ENCODE results near the gene SNX24. TPM values are rescaled to one million over a fixed set of nuclear protein-coding genes. Genes with fewer than 3 reads are reported as not detected.

The SNX24 gene
- total and polyA plus RNA-seq, 2 of the 4 experiments (the other 2 are of a cell fraction) = 13.8 to 15.0 TPM

GRCh38 chr5:122941737-122942136, 96.3 kb downstream of the SNX24 start:
- no CpG with 5 or more reads among the region's 2 CpGs for WGBS, 2 experiments (ENCODE audit: extremely low coverage in 2 of 2, insufficient read length in 1 of 2)
- H2BK20ac ChIP-seq (ENCODE audit: low read depth, low read length) = no peak overlapping the region
- no peak for ATAC-seq (ENCODE audit: low read depth)

More at GRCh38 chr5:122941737-122942136, 96.3 kb downstream of the SNX24 start:
- TF ChIP-seq BHLHE40 (IDR thresholded peaks at IDR 0.05; ENCODE audit: low read depth, low read length) (no peak), FOS (IDR thresholded peaks at IDR 0.05; ENCODE audit: low read depth, low read length) (no peak), CTCF (conservative IDR thresholded peaks at IDR 0.05; ENCODE audit: low read depth, low read length) (no peak), POLR2A (IDR thresholded peaks at IDR 0.05; ENCODE audit: low read depth, low read length) (no peak), USF2 (IDR thresholded peaks at IDR 0.05; ENCODE audit: low read depth, low read length) (no peak), RFX5 (IDR thresholded peaks at IDR 0.05; ENCODE audit: low read depth, low read length) (no peak), RCOR1 (IDR thresholded peaks at IDR 0.05; ENCODE audit: insufficient replicate concordance, low read length) (no peak), MXI1 (IDR thresholded peaks at IDR 0.05; ENCODE audit: borderline replicate concordance, low read depth, low read length) (no peak), CEBPB (IDR thresholded peaks at IDR 0.05; ENCODE audit: low read depth, low read length) (no peak)
- Histone ChIP-seq H2AK9ac (replicated peaks; ENCODE audit: low read depth, low read length, poor library complexity) (no peak overlapping the region), H2AK5ac (ENCODE audit: low read depth, low read length) (no peak overlapping the region), H3K9ac (ENCODE audit: low read depth, low read length) (no peak overlapping the region), H3K4ac (ENCODE audit: low read depth, low read length) (no peak overlapping the region), H3K9me3 (ENCODE audit: control insufficient read depth, insufficient read depth, low read length) (no peaks in the 10 kb centered on the region), H2AFZ (replicated peaks; ENCODE audit: low read length, poor library complexity) (no peak overlapping the region), H3K4me1 (ENCODE audit: control insufficient read depth, insufficient read depth, low read length) (no peaks in the 10 kb centered on the region; the same call in 1 of the 2 replicates), H3K36me3 (ENCODE audit: control insufficient read depth, insufficient read depth, low read length) (peaks cover 2% of the 10 kb centered on the region; the same call in 1 of the 2 replicates), H2BK120ac (ENCODE audit: low read depth, low read length) (no peak overlapping the region), H2BK15ac (ENCODE audit: low read depth, low read length) (no peak overlapping the region), H4K5ac (ENCODE audit: low read depth, low read length) (no peak overlapping the region), H2BK5ac (ENCODE audit: low read depth, low read length, poor library complexity, severe bottlenecking) (no peak overlapping the region), H4K20me1 (ENCODE audit: insufficient read depth, low read length) (no peaks in the 10 kb centered on the region), H3K23ac (ENCODE audit: low read depth, low read length) (no peak overlapping the region), H3K56ac (ENCODE audit: extremely low read depth, insufficient read depth, low read length) (no peak overlapping the region), H3K27me3 (ENCODE audit: control insufficient read depth, insufficient read depth, low read length) (no peaks in the 10 kb centered on the region), H3K14ac (replicated peaks; ENCODE audit: low read depth, low read length) (no peak overlapping the region), H3K4me2 (ENCODE audit: low read depth, low read length) (no peak overlapping the region), H3K27ac (ENCODE audit: insufficient read depth, low read length) (no peak overlapping the region), H3K9me1 (ENCODE audit: insufficient read depth, low read length) (0 out of 2 replicates have a peak, but pooled peaks cover 3% of the 10 kb centered on the region), H3K79me1 (ENCODE audit: low read depth in 1 of 2, low read length in 2 of 2) (no peaks in the 10 kb centered on the region; a peak in 2 of 4 replicates), H3K4me3 (ENCODE audit: insufficient read depth, low read depth, low read length) (no peak overlapping the region), H4K8ac (ENCODE audit: low read depth in 2 of 2, low read length in 2 of 2) (no peak overlapping the region), H3K18ac (ENCODE audit: low read depth, low read length) (no peak overlapping the region), H4K91ac (ENCODE audit: insufficient read depth, low read depth, low read length) (no peak overlapping the region)
- dilution Hi-C loops (cut with HindIII; ENCODE audit: low sequenced_read_pairs, unreplicated experiment) (no loop called here), intact Hi-C loops (cut with micrococcal nuclease) (no loop called here), in situ Hi-C loops (cut with MboI; ENCODE audit: low sequenced_read_pairs) (no loop called here)
- CTCF ChIA-PET = interaction anchor here (0.8 kb wide), 1 partner anchor 16 kb away, joined by 3 read pairs; no protein-coding TSS in a partner anchor
- no peak for DNase-seq
- BruUV-seq (replicated peaks) = no TSS peak
- POLR2A ChIA-PET (ENCODE audit: unreplicated experiment) = no interaction called here
